ENCODE measurements around the gene ALDOA. TPM values are rescaled to one million over a fixed set of nuclear protein-coding genes. Genes with fewer than 3 reads are reported as not detected.
A peak's percentile ranks its signal among the peaks of the same experiment; 100 is the strongest.

The ALDOA gene
- polyA plus RNA-seq, 3 donors, result 1,202 to 1,628 (median 1,429) TPM

DNA sequence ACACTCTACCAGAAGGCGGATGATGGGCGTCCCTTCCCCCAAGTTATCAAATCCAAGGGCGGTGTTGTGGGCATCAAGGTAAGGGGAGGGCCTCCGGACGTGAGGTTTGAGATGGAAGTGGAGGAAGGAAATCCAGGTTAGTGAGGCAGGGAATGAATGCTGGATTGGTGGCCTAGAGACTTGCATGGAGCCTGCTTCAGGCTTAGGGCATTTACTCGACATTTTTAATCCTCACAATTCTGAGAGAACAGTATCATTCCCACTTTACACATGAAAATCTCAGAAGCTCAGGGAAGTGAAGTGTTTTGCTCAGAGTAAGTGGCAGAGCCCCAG lies 2.0 kb downstream of the ALDOA start:
- Histone ChIP-seq H3K4me3 (replicated peaks in 1 of 3; ENCODE audit: low read depth in 2 of 3, low read length in 3 of 3) (peak overlapping the region in 1 of 3 experiments; percentile 97), H3K9ac (ENCODE audit: insufficient read depth, low read length, poor library complexity, severe bottlenecking) (peak overlapping the region; percentile 90), H2AFZ (ENCODE audit: insufficient read depth, low read depth, low read length, poor library complexity, severe bottlenecking) (no peak overlapping the region), H3K27me3 (ENCODE audit: control insufficient read depth in 2 of 2, insufficient read depth in 2 of 2, low read length in 2 of 2) (no peaks in the 10 kb centered on the region), H3K27ac (ENCODE audit: low read depth in 1 of 2, low read length in 2 of 2) (peak overlapping the region; percentile 94), H3K4me2 (replicated peaks; ENCODE audit: extremely low read depth, low read length, poor library complexity, severe bottlenecking) (peak overlapping the region; percentile 87), H3K4me1 (ENCODE audit: control insufficient read depth in 1 of 2, insufficient read depth in 2 of 2, low read length in 2 of 2) (peaks cover 42 to 55% of the 10 kb centered on the region in 2 donors), H3K9me3 (replicated peaks in 1 of 2; ENCODE audit: control insufficient read depth in 1 of 2, insufficient read depth in 1 of 2, low read length in 2 of 2) (no peaks in the 10 kb centered on the region), H4K20me1 (ENCODE audit: insufficient read depth, low read length) (peaks cover 65% of the 10 kb centered on the region), H3K79me2 (ENCODE audit: insufficient read depth, low read length) (peaks cover 78% of the 10 kb centered on the region), H3K36me3 (replicated peaks in 1 of 2; ENCODE audit: control insufficient read depth in 1 of 2, insufficient read depth in 2 of 2, low read length in 2 of 2) (peaks cover 54 to 59% of the 10 kb centered on the region in 2 donors)
- WGBS (ENCODE audit: insufficient coverage), result no CpG with 5 or more reads among the region's 6 CpGs
- intact Hi-C loops (cut with micrococcal nuclease), result loop anchor here (5.0 kb wide), 1 partner anchor 55 kb away; the partner anchor contains the start of gene MAPK3 (in 2 of the 2)
- no peak for DNase-seq
- peaks cover 40% of the 10 kb centered on the region for H3K4me1 Mint-ChIP-seq
- no peaks in the 10 kb centered on the region for H3K27me3 Mint-ChIP-seq (ENCODE audit: low read depth in 3 of 3)
- H3K9me3 Mint-ChIP-seq, result peaks cover 0 to 2% (median 0%) of the 10 kb centered on the region in 7 donors
- TF ChIP-seq, protein P1, sequence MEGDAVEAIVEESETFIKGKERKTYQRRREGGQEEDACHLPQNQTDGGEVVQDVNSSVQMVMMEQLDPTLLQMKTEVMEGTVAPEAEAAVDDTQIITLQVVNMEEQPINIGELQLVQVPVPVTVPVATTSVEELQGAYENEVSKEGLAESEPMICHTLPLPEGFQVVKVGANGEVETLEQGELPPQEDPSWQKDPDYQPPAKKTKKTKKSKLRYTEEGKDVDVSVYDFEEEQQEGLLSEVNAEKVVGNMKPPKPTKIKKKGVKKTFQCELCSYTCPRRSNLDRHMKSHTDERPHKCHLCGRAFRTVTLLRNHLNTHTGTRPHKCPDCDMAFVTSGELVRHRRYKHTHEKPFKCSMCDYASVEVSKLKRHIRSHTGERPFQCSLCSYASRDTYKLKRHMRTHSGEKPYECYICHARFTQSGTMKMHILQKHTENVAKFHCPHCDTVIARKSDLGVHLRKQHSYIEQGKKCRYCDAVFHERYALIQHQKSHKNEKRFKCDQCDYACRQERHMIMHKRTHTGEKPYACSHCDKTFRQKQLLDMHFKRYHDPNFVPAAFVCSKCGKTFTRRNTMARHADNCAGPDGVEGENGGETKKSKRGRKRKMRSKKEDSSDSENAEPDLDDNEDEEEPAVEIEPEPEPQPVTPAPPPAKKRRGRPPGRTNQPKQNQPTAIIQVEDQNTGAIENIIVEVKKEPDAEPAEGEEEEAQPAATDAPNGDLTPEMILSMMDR (IDR thresholded peaks at IDR 0.05), result no peak
- peak overlapping the region; percentile 93 to 97 for H3K4me3 Mint-ChIP-seq
- H3K36me3 Mint-ChIP-seq, result peaks cover 55 to 61% of the 10 kb centered on the region in 2 donors
- H3K27ac Mint-ChIP-seq, result peak overlapping the region in 5 of 7 donors; percentile 28 to 97 (median 97)

DNA sequence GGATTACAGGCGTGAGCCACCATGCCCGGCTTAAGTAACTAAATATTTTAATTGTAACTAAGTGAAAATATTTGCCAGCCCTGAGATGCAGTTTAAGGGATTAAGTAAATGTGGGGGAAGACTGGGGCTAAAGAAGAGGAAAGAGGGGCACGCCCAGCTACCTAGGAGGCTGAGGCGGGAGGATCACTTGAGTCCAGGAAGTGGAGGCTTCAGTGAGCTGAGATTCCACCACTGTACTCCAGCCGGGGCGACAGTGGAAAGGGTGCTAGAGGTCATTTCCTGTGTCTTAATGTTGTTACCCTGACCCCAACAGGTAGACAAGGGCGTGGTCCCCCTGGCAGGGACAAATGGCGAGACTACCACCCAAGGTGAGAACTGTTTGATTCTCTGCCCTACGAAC lies 2.8 kb downstream of the ALDOA start:
- H3K9me3 ChIP-seq (replicated peaks in 1 of 2; ENCODE audit: control insufficient read depth in 1 of 2, insufficient read depth in 1 of 2, low read length in 2 of 2), result no peaks in the 10 kb centered on the region
- intact Hi-C loops (cut with micrococcal nuclease), result loop anchor here (5.0 kb wide), 1 partner anchor 54 kb away; the partner anchor contains the start of gene MAPK3 (in 2 of the 2)
- Mint-ChIP-seq H3K4me3 (no peak overlapping the region), H3K9me3 (peaks cover 0 to 2% (median 0%) of the 10 kb centered on the region in 7 donors), H3K36me3 (peaks cover 55 to 67% of the 10 kb centered on the region in 2 donors), H3K4me1 (peaks cover 37% of the 10 kb centered on the region), H3K27me3 (ENCODE audit: low read depth in 3 of 3) (no peaks in the 10 kb centered on the region), H3K27ac (peak overlapping the region; percentile 60 to 86 (median 76))
- H4K20me1 ChIP-seq (ENCODE audit: insufficient read depth, low read length), result peaks cover 65% of the 10 kb centered on the region
- WGBS (ENCODE audit: insufficient coverage), result 86% methylated on average over 4 of the region's 9 CpGs
- peak overlapping the region; percentile 6 to 39 for H3K27ac ChIP-seq (ENCODE audit: low read depth in 1 of 2, low read length in 2 of 2)
- H3K79me2 ChIP-seq (ENCODE audit: insufficient read depth, low read length), result peaks cover 76% of the 10 kb centered on the region
- H3K36me3 ChIP-seq (replicated peaks in 1 of 2; ENCODE audit: control insufficient read depth in 1 of 2, insufficient read depth in 2 of 2, low read length in 2 of 2), result peaks cover 54 to 66% of the 10 kb centered on the region in 2 donors
- TF ChIP-seq, protein P1 (IDR thresholded peaks at IDR 0.05), result no peak
- no peak for DNase-seq
- H3K27me3 ChIP-seq (ENCODE audit: control insufficient read depth in 2 of 2, insufficient read depth in 2 of 2, low read length in 2 of 2), result no peaks in the 10 kb centered on the region
- no peak overlapping the region for H3K9ac ChIP-seq (ENCODE audit: insufficient read depth, low read length, poor library complexity, severe bottlenecking)
- H3K4me2 ChIP-seq (replicated peaks; ENCODE audit: extremely low read depth, low read length, poor library complexity, severe bottlenecking), result no peak overlapping the region
- no peak overlapping the region for H2AFZ ChIP-seq (ENCODE audit: insufficient read depth, low read depth, low read length, poor library complexity, severe bottlenecking)
- H3K4me1 ChIP-seq (ENCODE audit: control insufficient read depth in 1 of 2, insufficient read depth in 2 of 2, low read length in 2 of 2), result peaks cover 39 to 52% of the 10 kb centered on the region in 2 donors
- no peak overlapping the region for H3K4me3 ChIP-seq (replicated peaks in 1 of 3; ENCODE audit: low read depth in 2 of 3, low read length in 3 of 3)

All from CD14-positive monocyte (primary cell).